SU-DHL-6 (cell line): ENCODE measurements around the gene GANC.

ENCODE experiments used
- H2AFZ ChIP-seq: fragments of 200-600 bp; sonication (generic); 2 replicates; pipeline ENCODE4 v1.6.1; 2014; ENCODE audit warnings: low read depth, mild to moderate bottlenecking, moderate library complexity, mixed read lengths, antibody characterized with exemption, low read length; ENCODE audit not compliant: severe bottlenecking
- H3F3A ChIP-seq: fragments of 200-600 bp; shearing (Covaris generic); 2 replicates; pipeline ENCODE4 v1.6.0; 2016; ENCODE audit warnings: antibody characterized with exemption, mild to moderate bottlenecking; ENCODE audit not compliant: insufficient read depth
- H3K27ac ChIP-seq: fragments of 200-600 bp; sonication (generic); 2 replicates; pipeline ENCODE4 v1.5.1; 2016; ENCODE audit warnings: low read depth, mild to moderate bottlenecking, low read length, moderate library complexity, mixed read lengths
- H3K27me3 ChIP-seq: fragments of 200-600 bp; sonication (generic), shearing (Covaris generic); 2 replicates; pipeline ENCODE4 v1.6.0; 2014; ENCODE audit warnings: mild to moderate bottlenecking, low read length
- H3K36me3 ChIP-seq: fragments of 200-600 bp; sonication (generic); 2 replicates; pipeline ENCODE4 v1.6.1; 2014; ENCODE audit warnings: mild to moderate bottlenecking, low read length, mixed read lengths
- H3K4me2 ChIP-seq: fragments of 300-600, 200-600 bp; shearing (Covaris generic), sonication (generic); 2 replicates; pipeline ENCODE4 v1.6.0; 2014; ENCODE audit warnings: low read length, low read depth, mild to moderate bottlenecking; ENCODE audit not compliant: poor library complexity, severe bottlenecking
- H3K4me3 ChIP-seq: fragments of 200-600 bp; sonication (generic); 2 replicates; pipeline ENCODE4 v1.5.1; 2014; ENCODE audit warnings: antibody characterized with exemption, low read length, mild to moderate bottlenecking, mixed read lengths; ENCODE audit not compliant: insufficient read depth, poor library complexity, severe bottlenecking
- H3K79me2 ChIP-seq: fragments of 200-600 bp; sonication (generic); 2 replicates; pipeline ENCODE4 v1.6.1; 2014; ENCODE audit warnings: mild to moderate bottlenecking, low read length, moderate library complexity; ENCODE audit not compliant: insufficient read depth
- H3K9ac ChIP-seq: fragments of 200-600 bp; sonication (generic); 2 replicates; pipeline ENCODE4 v1.7.0; 2014; ENCODE audit warnings: mild to moderate bottlenecking, low read length
- H3K9me2 ChIP-seq: fragments of 200-600 bp; sonication (generic); replicated peaks from 2 replicates; pipeline ENCODE4 v1.6.1; 2014; ENCODE audit warnings: low read length; ENCODE audit not compliant: insufficient read depth
- H3K9me3 ChIP-seq: fragments of 200-600 bp; sonication (generic); 2 replicates; pipeline ENCODE4 v1.6.1; 2014; ENCODE audit warnings: low read length, mixed read lengths; ENCODE audit not compliant: insufficient read depth
- H4K20me1 ChIP-seq: fragments of 200-600 bp; sonication (generic); 2 replicates; pipeline ENCODE4 v1.6.1; 2014; ENCODE audit warnings: low read depth, mild to moderate bottlenecking, antibody characterized with exemption, low read length, moderate library complexity, mixed read lengths
- CTCF ChIP-seq: fragments of 200-600 bp; sonication (generic); IDR thresholded peaks from one replicate; pipeline ENCODE4 v1.5.1; 2017; ENCODE audit warnings: antibody characterized with exemption, mild to moderate bottlenecking, low read length, moderate library complexity; ENCODE audit not compliant: insufficient read depth, poor library complexity, severe bottlenecking
- EZH2phosphoT487 ChIP-seq: fragments of 200-600 bp; sonication (generic), shearing (Covaris generic); conservative IDR thresholded peaks from 2 replicates; pipeline ENCODE4 v1.6.1; 2018; ENCODE audit warnings: mild to moderate bottlenecking, antibody characterized with exemption, low read length, moderate library complexity, mixed read lengths

Gene GANC

GRCh38 chr15:42345504-42345903 lies 72.5 kb downstream of the GANC start:
- H3K9ac ChIP-seq: no peak overlapping the region
- H3K79me2 ChIP-seq: no peaks in the 10 kb centered on the region
- no peak overlapping the region for H3K27ac ChIP-seq
- no peaks in the 10 kb centered on the region for H4K20me1 ChIP-seq
- no peaks in the 10 kb centered on the region for H3K27me3 ChIP-seq
- no peaks in the 10 kb centered on the region for H3K9me2 ChIP-seq
- H3K4me3 ChIP-seq: no peak overlapping the region
- H2AFZ ChIP-seq: no peak overlapping the region
- H3F3A ChIP-seq: no peaks in the 10 kb centered on the region
- no peaks in the 10 kb centered on the region for H3K9me3 ChIP-seq
- no peak overlapping the region for H3K4me2 ChIP-seq
- no peaks in the 10 kb centered on the region for H3K36me3 ChIP-seq
- TF ChIP-seq EZH2phosphoT487 (no peak), CTCF (no peak)

GRCh38 chr15:42348083-42348482 lies 75.1 kb downstream of the GANC start:
- H3K79me2 ChIP-seq: no peaks in the 10 kb centered on the region
- H3K9me2 ChIP-seq: no peaks in the 10 kb centered on the region
- no peaks in the 10 kb centered on the region for H4K20me1 ChIP-seq
- TF ChIP-seq CTCF: no peak
- TF ChIP-seq EZH2phosphoT487: no peak
- H3K9me3 ChIP-seq: no peaks in the 10 kb centered on the region
- H3K27ac ChIP-seq: no peak overlapping the region
- no peak overlapping the region for H3K4me3 ChIP-seq
- no peak overlapping the region for H3K9ac ChIP-seq
- no peaks in the 10 kb centered on the region for H3K27me3 ChIP-seq
- no peak overlapping the region for H2AFZ ChIP-seq
- H3K36me3 ChIP-seq: no peaks in the 10 kb centered on the region
- no peak overlapping the region for H3K4me2 ChIP-seq
- H3F3A ChIP-seq: no peaks in the 10 kb centered on the region

- Histone ChIP-seq H4K20me1 (no peaks in the 10 kb centered on the region), H3K4me2 (no peak overlapping the region), H3K27ac (no peak overlapping the region), H2AFZ (no peak overlapping the region), H3K9ac (no peak overlapping the region), H3K36me3 (no peaks in the 10 kb centered on the region), H3K79me2 (no peaks in the 10 kb centered on the region), H3F3A (no peaks in the 10 kb centered on the region), H3K9me3 (no peaks in the 10 kb centered on the region), H3K4me3 (no peak overlapping the region), H3K27me3 (no peaks in the 10 kb centered on the region), H3K9me2 (no peaks in the 10 kb centered on the region)
- no peak for TF ChIP-seq CTCF
Observed at GRCh38 chr15:42349186-42349585, 76.2 kb downstream of the GANC start.

- Histone ChIP-seq H3K9ac (no peak overlapping the region), H3K79me2 (no peaks in the 10 kb centered on the region), H4K20me1 (no peaks in the 10 kb centered on the region), H2AFZ (no peak overlapping the region), H3F3A (no peaks in the 10 kb centered on the region), H3K9me3 (no peaks in the 10 kb centered on the region), H3K27ac (no peak overlapping the region), H3K36me3 (no peaks in the 10 kb centered on the region), H3K4me2 (no peak overlapping the region), H3K9me2 (no peaks in the 10 kb centered on the region), H3K4me3 (no peak overlapping the region), H3K27me3 (no peaks in the 10 kb centered on the region)
- no peak for TF ChIP-seq CTCF
- TF ChIP-seq EZH2phosphoT487: no peak
Observed at GRCh38 chr15:42352401-42352800, 79.4 kb downstream of the GANC start.
